SK-N-SH (cell line): ENCODE data around the gene FCRLB. TPM values are rescaled to one million over a fixed set of nuclear protein-coding genes. Genes with fewer than 3 reads are reported as not detected.

Source experiments
- CTCF ChIA-PET: fragments of 300-600, 350-600 bp; formaldehyde crosslinking; extraction: SDS; loops from one replicate; lab custom pipeline; 2021; lab: Yijun Ruan, JAX
- POLR2A ChIA-PET: fragments of 350-600 bp; sonication (Branson Sonifier 250); formaldehyde crosslinking; extraction: SDS; loops from one replicate; lab custom pipeline; 2020; ENCODE audit warnings: antibody characterized with exemption, inconsistent platforms; lab: Yijun Ruan, JAX
- DNase-seq: peaks from one replicate; pipeline ENCODE4 v3.0.0; 2012
- H2AFZ ChIP-seq: fragments of 200-600 bp; sonication (generic); 2 replicates; pipeline ENCODE4 v1.8.1; 2016; ENCODE audit warnings: antibody characterized with exemption, mild to moderate bottlenecking, low read depth
- H3F3A ChIP-seq: fragments of 200-600 bp; sonication (generic); replicated peaks from 2 replicates; pipeline ENCODE3; 2016; ENCODE audit warnings: antibody characterized with exemption, mild to moderate bottlenecking; ENCODE audit not compliant: insufficient read depth
- H3K27ac ChIP-seq, 2 experiments: fragments of 200-500 bp in 1 of 2; fragments of 200-600 bp in 1 of 2; sonication (Bioruptor generic) in 1 of 2; sonication (generic), shearing (Covaris generic) in 1 of 2; 2 replicates each; pipeline versions ENCODE4 v1.5.1 to v1.6.1; 2014 to 2016; ENCODE audit warnings: low read depth in 2 of 2, inconsistent platforms in 1 of 2, low read length in 1 of 2, mild to moderate bottlenecking in 1 of 2, mixed read lengths in 1 of 2
- H3K27me3 ChIP-seq: fragments of 200-600 bp; sonication (generic), shearing (Covaris generic); 2 replicates; pipeline ENCODE4 v1.6.1; 2016; ENCODE audit warnings: mixed run types; ENCODE audit not compliant: insufficient read depth
- H3K36me3 ChIP-seq, 2 experiments: fragments of 200-500 bp in 1 of 2; fragments of 200-600 bp in 1 of 2; sonication (Bioruptor generic) in 1 of 2; sonication (generic) in 1 of 2; replicated peaks in 1 of 2; 2 replicates each; pipeline versions ENCODE3 to v1.5.1; 2014 to 2016; ENCODE audit warnings: low read length in 1 of 2, mild to moderate bottlenecking in 1 of 2; ENCODE audit not compliant: insufficient read depth in 2 of 2, control insufficient read depth in 1 of 2
- H3K4me1 ChIP-seq, 2 experiments: fragments of 200-500 bp in 1 of 2; fragments of 200-600 bp in 1 of 2; sonication (Bioruptor generic) in 1 of 2; sonication (generic), shearing (Covaris generic) in 1 of 2; 2 replicates each; pipeline versions ENCODE4 v1.5.1 to v1.6.1; 2014 to 2016; ENCODE audit warnings: low read depth in 1 of 2, low read length in 1 of 2, mixed run types in 1 of 2; ENCODE audit not compliant: insufficient read depth in 2 of 2, control insufficient read depth in 1 of 2
- H3K4me2 ChIP-seq: fragments of 200-600 bp; sonication (generic), shearing (Covaris generic); 2 replicates; pipeline ENCODE4 v1.6.1; 2017; ENCODE audit warnings: mixed run types
- H3K4me3 ChIP-seq, 2 experiments: fragments of 200-500 bp in 1 of 2; fragments of 200-600 bp in 1 of 2; sonication (Bioruptor generic) in 1 of 2; sonication (generic), shearing (Covaris generic) in 1 of 2; 2 replicates each; pipeline versions ENCODE4 v1.5.1 to v1.8.1; 2014 to 2016; ENCODE audit warnings: low read depth in 2 of 2, inconsistent platforms in 1 of 2, low read length in 1 of 2, mild to moderate bottlenecking in 1 of 2, mixed read lengths in 1 of 2, moderate library complexity in 1 of 2
- H3K79me2 ChIP-seq: fragments of 200-600 bp; sonication (generic); 2 replicates; pipeline ENCODE4 v1.8.1; 2017; ENCODE audit warnings: mild to moderate bottlenecking; ENCODE audit not compliant: insufficient read depth
- H3K9ac ChIP-seq: fragments of 200-600 bp; sonication (generic); 2 replicates; pipeline ENCODE4 v1.6.1; 2017; ENCODE audit warnings: mixed run types
- H3K9me2 ChIP-seq: fragments of 200-600 bp; sonication (generic); 2 replicates; pipeline ENCODE4 v1.6.1; 2017; ENCODE audit warnings: mixed run types
- H3K9me3 ChIP-seq: fragments of 200-600 bp; sonication (generic); 2 replicates; pipeline ENCODE4 v1.6.1; 2017; ENCODE audit warnings: mixed run types, mild to moderate bottlenecking, moderate library complexity
- H4K20me1 ChIP-seq: fragments of 200-600 bp; sonication (generic); 2 replicates; pipeline ENCODE4 v1.6.1; 2017; ENCODE audit warnings: mild to moderate bottlenecking, mixed run types; ENCODE audit not compliant: insufficient read depth
- EP300 ChIP-seq, 2 experiments: IDR thresholded peaks; 2 replicates each; pipeline versions ENCODE4 v1.4.0 to v1.6.1; 2012; ENCODE audit warnings: borderline replicate concordance in 1 of 2, low read depth in 1 of 2, low read length in 1 of 2
- EZH2phosphoT487 ChIP-seq: fragments of 200-600 bp; sonication (generic); IDR thresholded peaks from 2 replicates; pipeline ENCODE4 v1.6.1; 2017; ENCODE audit warnings: low read depth, mixed run types, mild to moderate bottlenecking, antibody characterized with exemption, moderate library complexity, borderline replicate concordance
- FOXJ3 ChIP-seq: sonication (generic); formaldehyde crosslinking; IDR thresholded peaks from 2 replicates; pipeline ENCODE4 v1.5.1; 2020; ENCODE audit warnings: mild to moderate bottlenecking, missing genetic modification reagents
- FOXM1 ChIP-seq: IDR thresholded peaks from 2 replicates; pipeline ENCODE4 v1.4.0; 2012; ENCODE audit warnings: low read depth, mild to moderate bottlenecking
- GATA2 ChIP-seq: sonication (generic); formaldehyde crosslinking; IDR thresholded peaks from 2 replicates; pipeline ENCODE4 v1.5.0; 2020; ENCODE audit warnings: mild to moderate bottlenecking, missing genetic modification reagents
- JUND ChIP-seq: IDR thresholded peaks from 2 replicates; pipeline ENCODE4 v1.4.0; 2012
- MEF2A ChIP-seq: IDR thresholded peaks from 2 replicates; pipeline ENCODE4 v1.4.0; 2012; ENCODE audit warnings: low read depth, borderline replicate concordance
- MXI1 ChIP-seq: IDR thresholded peaks from 2 replicates; pipeline ENCODE4 v1.6.1; 2012; ENCODE audit warnings: mild to moderate bottlenecking, low read depth, low read length, improper control_type of control experiment
- NFIC ChIP-seq: IDR thresholded peaks from 2 replicates; pipeline ENCODE4 v1.4.0; 2012; ENCODE audit warnings: borderline replicate concordance
- RAD21 ChIP-seq: IDR thresholded peaks from 2 replicates; pipeline ENCODE4 v1.6.1; 2012; ENCODE audit warnings: mild to moderate bottlenecking, low read length
- RFX5 ChIP-seq: IDR thresholded peaks from 2 replicates; pipeline ENCODE4 v1.6.1; 2012; ENCODE audit warnings: mild to moderate bottlenecking, improper control_type of control experiment, low read length
- RXRA ChIP-seq: IDR thresholded peaks from 2 replicates; pipeline ENCODE4 v1.4.0; 2012; ENCODE audit warnings: low read depth, mild to moderate bottlenecking, borderline replicate concordance
- SMC3 ChIP-seq: IDR thresholded peaks from 2 replicates; pipeline ENCODE4 v1.6.1; 2012; ENCODE audit warnings: low read depth, low read length, improper control_type of control experiment
- TAF1 ChIP-seq: IDR thresholded peaks from 2 replicates; pipeline ENCODE4 v1.6.1; 2012; ENCODE audit warnings: low read depth, mild to moderate bottlenecking, low read length, moderate library complexity, borderline replicate concordance
- WGBS: methylation state at CpG from one replicate; pipeline ENCODE4 v1.1.6; 2017; ENCODE audit warnings: low lambda C conversion rate; 5-methylcytosine and 5-hydroxymethylcytosine counted together
- polyA plus RNA-seq, 3 experiments: library from polyadenylated mRNA; depleted of rRNA; stranded (reverse); fragments of >200 nt; gene quantifications; 2 replicates each; pipeline ENCODE4 v1.2.3, GENCODE V29; 2012
- TF ChIP-seq, protein P1 (sequence below): IDR thresholded peaks from 2 replicates; pipeline ENCODE4 v1.4.0; 2012; ENCODE audit warnings: low read depth, borderline replicate concordance
- TF ChIP-seq, protein P2 (sequence below): fragments of 200-600 bp; sonication (generic); IDR thresholded peaks from 2 replicates; pipeline ENCODE4 v1.6.1; 2017; ENCODE audit warnings: antibody characterized with exemption, mild to moderate bottlenecking, moderate library complexity
- TF ChIP-seq, protein P3 (sequence below): IDR thresholded peaks from 2 replicates; pipeline ENCODE4 v1.4.0; 2012; ENCODE audit warnings: low read depth, borderline replicate concordance
- TF ChIP-seq, protein P4 (sequence below): fragments of 150-350 bp; IDR thresholded peaks from 2 replicates; pipeline ENCODE4 v1.6.1; 2016; ENCODE audit warnings: mild to moderate bottlenecking, low read depth, low read length

FCRLB gene
- polyA plus RNA-seq, 1 of the 3 experiments (the other 2 are of a cell fraction): 2.6 TPM

DNA sequence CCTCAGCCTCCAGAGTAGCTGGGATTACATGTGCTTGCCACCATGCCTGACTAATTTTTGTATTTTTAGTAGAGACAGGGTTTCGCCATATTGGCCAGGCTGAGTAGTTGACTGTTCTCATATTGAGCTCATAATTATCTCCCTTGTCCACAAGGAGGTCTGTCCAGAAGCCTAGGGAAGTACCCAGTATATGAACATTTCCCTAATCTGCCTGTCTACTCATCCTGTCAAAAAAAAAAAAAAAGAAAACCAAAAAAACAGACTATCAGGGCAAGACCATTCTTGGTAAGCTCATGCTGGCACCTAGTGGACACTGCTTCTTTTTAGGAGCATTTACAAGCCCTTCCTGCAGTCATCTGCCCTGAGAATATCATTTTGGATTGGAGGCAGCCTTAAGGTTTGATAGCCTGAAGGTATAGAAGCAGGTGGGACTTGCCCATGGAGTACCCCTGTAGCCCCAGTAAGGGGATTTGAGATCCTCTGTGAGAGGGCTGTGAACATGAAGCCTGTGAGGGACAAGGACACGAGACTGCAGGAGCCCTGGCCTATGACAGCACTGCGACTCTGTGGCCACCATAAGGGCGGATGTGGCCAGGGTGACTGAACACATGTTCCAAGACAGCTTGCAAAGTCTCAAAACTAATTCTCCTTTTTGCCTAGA, 17.4 kb downstream of the FCRLB start:
- peaks cover 9% of the 10 kb centered on the region for H3F3A ChIP-seq
- H3K36me3 ChIP-seq: no peaks in the 10 kb centered on the region
- ChIA-PET POLR2A (interaction anchor here (1.0 kb wide), 1 partner anchor 11 kb away, joined by 3 read pairs; the partner anchor contains the start of gene DUSP12), CTCF (interaction anchor here (1.1 to 5.0 kb wide), 7 partner anchors 9 to 252 kb away, joined by 4 to 62 read pairs (median 6); partner anchors contain the start of gene DUSP12)
- H4K20me1 ChIP-seq: no peaks in the 10 kb centered on the region
- H3K4me2 ChIP-seq: no peak overlapping the region
- H3K27me3 ChIP-seq: no peaks in the 10 kb centered on the region
- no peak overlapping the region for H3K4me3 ChIP-seq
- no peaks in the 10 kb centered on the region for H3K79me2 ChIP-seq
- WGBS: 62% methylated on average over 3 of the region's 4 CpGs
- peak; percentile 9 for DNase-seq
- no peaks in the 10 kb centered on the region for H3K4me1 ChIP-seq
- TF ChIP-seq RAD21: peak; percentile 73
- TF ChIP-seq SMC3: peak; percentile 64
- TF ChIP-seq MEF2A: no peak
- TF ChIP-seq, protein P1, sequence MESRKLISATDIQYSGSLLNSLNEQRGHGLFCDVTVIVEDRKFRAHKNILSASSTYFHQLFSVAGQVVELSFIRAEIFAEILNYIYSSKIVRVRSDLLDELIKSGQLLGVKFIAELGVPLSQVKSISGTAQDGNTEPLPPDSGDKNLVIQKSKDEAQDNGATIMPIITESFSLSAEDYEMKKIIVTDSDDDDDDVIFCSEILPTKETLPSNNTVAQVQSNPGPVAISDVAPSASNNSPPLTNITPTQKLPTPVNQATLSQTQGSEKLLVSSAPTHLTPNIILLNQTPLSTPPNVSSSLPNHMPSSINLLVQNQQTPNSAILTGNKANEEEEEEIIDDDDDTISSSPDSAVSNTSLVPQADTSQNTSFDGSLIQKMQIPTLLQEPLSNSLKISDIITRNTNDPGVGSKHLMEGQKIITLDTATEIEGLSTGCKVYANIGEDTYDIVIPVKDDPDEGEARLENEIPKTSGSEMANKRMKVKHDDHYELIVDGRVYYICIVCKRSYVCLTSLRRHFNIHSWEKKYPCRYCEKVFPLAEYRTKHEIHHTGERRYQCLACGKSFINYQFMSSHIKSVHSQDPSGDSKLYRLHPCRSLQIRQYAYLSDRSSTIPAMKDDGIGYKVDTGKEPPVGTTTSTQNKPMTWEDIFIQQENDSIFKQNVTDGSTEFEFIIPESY: no peak
- TF ChIP-seq, protein P2, sequence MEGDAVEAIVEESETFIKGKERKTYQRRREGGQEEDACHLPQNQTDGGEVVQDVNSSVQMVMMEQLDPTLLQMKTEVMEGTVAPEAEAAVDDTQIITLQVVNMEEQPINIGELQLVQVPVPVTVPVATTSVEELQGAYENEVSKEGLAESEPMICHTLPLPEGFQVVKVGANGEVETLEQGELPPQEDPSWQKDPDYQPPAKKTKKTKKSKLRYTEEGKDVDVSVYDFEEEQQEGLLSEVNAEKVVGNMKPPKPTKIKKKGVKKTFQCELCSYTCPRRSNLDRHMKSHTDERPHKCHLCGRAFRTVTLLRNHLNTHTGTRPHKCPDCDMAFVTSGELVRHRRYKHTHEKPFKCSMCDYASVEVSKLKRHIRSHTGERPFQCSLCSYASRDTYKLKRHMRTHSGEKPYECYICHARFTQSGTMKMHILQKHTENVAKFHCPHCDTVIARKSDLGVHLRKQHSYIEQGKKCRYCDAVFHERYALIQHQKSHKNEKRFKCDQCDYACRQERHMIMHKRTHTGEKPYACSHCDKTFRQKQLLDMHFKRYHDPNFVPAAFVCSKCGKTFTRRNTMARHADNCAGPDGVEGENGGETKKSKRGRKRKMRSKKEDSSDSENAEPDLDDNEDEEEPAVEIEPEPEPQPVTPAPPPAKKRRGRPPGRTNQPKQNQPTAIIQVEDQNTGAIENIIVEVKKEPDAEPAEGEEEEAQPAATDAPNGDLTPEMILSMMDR: peak; percentile 79
- no peak overlapping the region for H3K27ac ChIP-seq
- H2AFZ ChIP-seq: no peak overlapping the region
- no peaks in the 10 kb centered on the region for H3K9me2 ChIP-seq
- H3K9me3 ChIP-seq: no peaks in the 10 kb centered on the region
- H3K9ac ChIP-seq: no peak overlapping the region

DNA sequence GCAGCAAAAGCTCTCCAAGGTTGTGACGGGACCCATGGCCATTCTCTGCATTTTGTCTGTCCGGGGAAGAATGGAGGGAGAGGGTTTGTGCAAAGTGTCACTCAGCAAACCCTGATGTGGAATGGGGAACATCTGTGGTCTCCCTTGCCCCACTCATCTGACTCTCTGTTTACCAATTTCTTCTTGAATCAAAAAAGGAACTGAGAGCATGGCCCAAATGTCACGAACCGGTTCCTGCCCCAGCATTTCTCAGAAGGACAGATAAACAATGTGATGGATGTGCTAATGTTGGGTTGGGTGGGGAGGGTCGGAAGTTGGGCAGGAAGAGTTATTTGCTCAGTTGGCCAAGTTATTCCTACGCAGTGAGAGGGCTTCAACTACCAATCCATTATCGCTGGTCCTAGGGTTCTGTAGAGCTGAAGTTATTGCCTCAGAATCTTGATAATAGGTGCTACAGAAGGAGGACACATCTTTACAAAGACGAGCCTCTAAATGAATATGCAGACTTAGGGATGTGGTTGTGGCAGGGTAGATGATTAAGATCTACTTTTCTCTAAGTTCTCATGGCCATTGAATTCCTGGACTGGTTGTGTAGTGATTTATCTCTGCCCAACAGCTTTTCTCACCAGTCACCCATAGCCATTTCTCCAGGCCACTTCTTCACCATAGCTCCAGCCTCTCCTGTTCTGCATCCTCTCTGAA, 18.7 kb downstream of the FCRLB start:
- Histone ChIP-seq H3K36me3 (no peaks in the 10 kb centered on the region), H3K27ac (no peak overlapping the region), H3K4me2 (no peak overlapping the region), H3F3A (peaks cover 4% of the 10 kb centered on the region), H3K9me2 (no peaks in the 10 kb centered on the region), H2AFZ (no peak overlapping the region), H3K4me3 (no peak overlapping the region), H3K9me3 (no peaks in the 10 kb centered on the region), H3K4me1 (no peaks in the 10 kb centered on the region), H3K9ac (no peak overlapping the region), H3K79me2 (no peaks in the 10 kb centered on the region), H3K27me3 (no peaks in the 10 kb centered on the region), H4K20me1 (no peaks in the 10 kb centered on the region)
- CTCF ChIA-PET: interaction anchor here (1.1 to 5.0 kb wide), 10 partner anchors 8 to 297 kb away, joined by 3 to 62 read pairs (median 10); no protein-coding TSS in a partner anchor
- DNase-seq: no peak
- POLR2A ChIA-PET: no interaction called here
- 44% methylated on average over 7 of the region's 8 CpGs for WGBS
- no peak for TF ChIP-seq EP300 (IDR thresholded peaks at IDR 0.05; ENCODE audit: borderline replicate concordance in 1 of 2, low read depth in 1 of 2, low read length in 1 of 2)
- TF ChIP-seq MXI1: no peak
- no peak for TF ChIP-seq GATA2 (CRISPR knock-in tag)
- TF ChIP-seq FOXJ3 (CRISPR knock-in tag): no peak
- TF ChIP-seq NFIC: no peak
- no peak for TF ChIP-seq JUND
- no peak for TF ChIP-seq TAF1
- TF ChIP-seq, protein P3, sequence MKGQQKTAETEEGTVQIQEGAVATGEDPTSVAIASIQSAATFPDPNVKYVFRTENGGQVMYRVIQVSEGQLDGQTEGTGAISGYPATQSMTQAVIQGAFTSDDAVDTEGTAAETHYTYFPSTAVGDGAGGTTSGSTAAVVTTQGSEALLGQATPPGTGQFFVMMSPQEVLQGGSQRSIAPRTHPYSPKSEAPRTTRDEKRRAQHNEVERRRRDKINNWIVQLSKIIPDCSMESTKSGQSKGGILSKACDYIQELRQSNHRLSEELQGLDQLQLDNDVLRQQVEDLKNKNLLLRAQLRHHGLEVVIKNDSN: no peak
- TF ChIP-seq FOXM1: no peak
- TF ChIP-seq RXRA: no peak
- no peak for TF ChIP-seq EZH2phosphoT487
- TF ChIP-seq MEF2A: no peak
- no peak for TF ChIP-seq RFX5
- TF ChIP-seq, protein P4, sequence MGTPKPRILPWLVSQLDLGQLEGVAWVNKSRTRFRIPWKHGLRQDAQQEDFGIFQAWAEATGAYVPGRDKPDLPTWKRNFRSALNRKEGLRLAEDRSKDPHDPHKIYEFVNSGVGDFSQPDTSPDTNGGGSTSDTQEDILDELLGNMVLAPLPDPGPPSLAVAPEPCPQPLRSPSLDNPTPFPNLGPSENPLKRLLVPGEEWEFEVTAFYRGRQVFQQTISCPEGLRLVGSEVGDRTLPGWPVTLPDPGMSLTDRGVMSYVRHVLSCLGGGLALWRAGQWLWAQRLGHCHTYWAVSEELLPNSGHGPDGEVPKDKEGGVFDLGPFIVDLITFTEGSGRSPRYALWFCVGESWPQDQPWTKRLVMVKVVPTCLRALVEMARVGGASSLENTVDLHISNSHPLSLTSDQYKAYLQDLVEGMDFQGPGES: no peak
